GM18951 (cell line): ENCODE results near the gene XPC.
"Not testable (repeated sequence)": the region's sequence is repeated elsewhere in the genome, so short reads cannot be mapped to it uniquely, and the experiment has no call there.

Experiments
- POLR2A ChIP-seq: IDR thresholded peaks from 4 replicates; pipeline ENCODE4 v1.6.1; 2011; ENCODE audit warnings: mild to moderate bottlenecking; ENCODE audit not compliant: insufficient read length, insufficient read depth; ENCODE audit errors: extremely low read depth
- in situ Hi-C: fragments of 300-500 bp; cut with MboI; formaldehyde crosslinking; loops from one replicate; pipeline ENCODE4 v1.12.0; 2022; ENCODE audit warnings: low sequenced_read_pairs, mixed read lengths, inconsistent platforms; ENCODE audit not compliant: unreplicated experiment

The XPC gene

GRCh38 chr3:14126887-14127505, 51.4 kb downstream of the XPC start:
- TF ChIP-seq POLR2A, result no peak
- in situ Hi-C loops, result no loop called here

GRCh38 chr3:14126017-14126886, 52.1 kb downstream of the XPC start:
- TF ChIP-seq POLR2A, result no peak
- in situ Hi-C loops, result no loop called here

DNA sequence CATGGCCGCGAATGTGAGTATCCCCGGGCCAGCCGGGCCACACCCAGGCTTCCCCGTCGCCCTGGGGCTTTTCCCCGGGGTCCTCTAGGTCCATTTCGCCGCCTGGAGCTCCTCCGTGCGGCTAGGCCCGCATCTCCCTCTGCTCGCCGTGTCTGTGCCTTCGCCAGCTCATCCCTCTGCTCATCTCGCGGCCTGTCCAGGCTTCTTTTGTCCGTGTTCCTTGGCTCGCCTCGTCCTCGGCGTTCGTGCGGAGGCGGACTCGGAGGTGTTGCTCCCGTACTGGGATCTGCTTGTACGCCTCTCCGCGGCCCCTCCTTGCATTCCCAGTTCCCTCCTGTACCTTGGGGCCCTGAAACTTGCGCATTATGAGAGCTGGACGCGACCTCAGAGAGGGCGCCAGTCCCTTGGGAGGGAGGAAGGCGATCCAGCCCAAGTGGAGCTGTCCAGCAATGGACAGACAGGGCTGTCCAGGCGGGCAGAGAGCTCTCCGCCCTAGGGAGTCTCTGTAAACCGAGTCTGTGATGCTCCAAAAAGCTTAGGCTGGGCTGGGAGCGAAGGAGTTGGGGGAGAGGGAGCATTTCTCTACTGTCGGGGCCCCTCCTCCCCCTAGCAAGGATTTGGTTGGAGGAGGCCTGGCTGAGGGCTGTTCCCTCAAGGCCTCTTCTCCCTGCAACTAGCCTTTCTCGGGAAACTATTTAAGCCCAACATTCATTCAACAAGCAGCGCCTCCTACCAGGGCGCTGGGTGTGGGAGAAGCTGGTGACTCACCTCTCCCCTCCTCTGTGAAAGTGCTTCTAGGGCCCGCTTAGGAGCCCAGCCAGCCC, 53.0 kb downstream of the XPC start:
- no peak for TF ChIP-seq POLR2A
- in situ Hi-C loops, result no loop called here

DNA sequence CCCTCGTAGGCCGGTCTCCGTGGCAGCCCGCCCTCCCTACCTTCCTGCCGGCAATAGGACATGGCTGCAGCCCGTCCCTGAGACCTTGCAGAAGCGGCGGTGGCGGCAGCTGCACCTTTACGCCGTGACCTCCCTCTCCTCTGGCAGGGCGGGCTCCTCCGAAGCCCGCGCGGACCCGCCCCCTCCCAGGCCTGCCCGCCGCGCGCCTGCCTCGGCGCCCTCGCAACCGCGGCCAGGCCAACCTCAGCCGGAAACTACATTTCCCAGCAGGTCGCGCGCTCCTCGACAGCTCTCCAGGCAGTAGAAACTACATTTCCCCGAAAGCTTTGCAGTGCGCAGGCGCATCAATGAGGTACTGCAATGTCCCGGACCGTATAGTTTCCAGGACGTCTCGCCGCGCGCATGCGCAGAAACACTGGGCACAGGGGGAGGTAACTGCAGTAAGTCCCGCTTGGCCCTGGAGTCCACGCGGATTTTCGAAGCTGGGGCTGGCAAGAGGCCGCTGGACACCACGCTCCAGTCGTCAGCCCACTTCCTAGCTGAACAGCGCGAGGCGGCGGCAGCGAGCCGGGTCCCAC, 53.7 kb downstream of the XPC start, which contains the start of the genes CHCHD4 and TMEM43:
TSS of gene CHCHD4 (minus strand) at position 256 of the 578 bp plus-strand sequence. CDS start at position 62, 194 bp downstream.
TSS of gene TMEM43 (plus strand) at position 438 of the 578 bp plus-strand sequence. CDS start 142 bp downstream, outside the sequence.
- in situ Hi-C loops, result no loop called here
- TF ChIP-seq POLR2A, result peak; percentile 58

DNA sequence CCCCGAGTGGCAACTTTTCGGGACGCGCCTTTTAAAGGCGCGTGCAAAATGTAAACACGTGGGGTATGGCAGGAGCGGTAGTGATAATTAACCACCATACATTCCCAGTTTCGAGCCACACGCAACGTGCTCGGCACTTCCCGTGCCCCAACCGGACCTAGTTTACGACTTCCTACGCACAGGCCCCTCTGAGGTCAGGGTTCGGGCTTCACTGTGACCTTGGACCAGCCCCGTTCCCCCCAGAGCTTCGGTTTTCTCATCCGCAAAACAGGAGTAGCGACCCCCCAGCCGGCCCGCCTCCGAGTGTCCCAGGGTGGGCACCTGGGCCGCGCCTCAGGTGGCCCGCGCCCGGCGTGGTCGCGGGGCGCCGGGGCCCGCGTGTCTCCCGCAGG, 54.2 kb downstream of the XPC start:
- TF ChIP-seq POLR2A, result peak; percentile 49

DNA sequence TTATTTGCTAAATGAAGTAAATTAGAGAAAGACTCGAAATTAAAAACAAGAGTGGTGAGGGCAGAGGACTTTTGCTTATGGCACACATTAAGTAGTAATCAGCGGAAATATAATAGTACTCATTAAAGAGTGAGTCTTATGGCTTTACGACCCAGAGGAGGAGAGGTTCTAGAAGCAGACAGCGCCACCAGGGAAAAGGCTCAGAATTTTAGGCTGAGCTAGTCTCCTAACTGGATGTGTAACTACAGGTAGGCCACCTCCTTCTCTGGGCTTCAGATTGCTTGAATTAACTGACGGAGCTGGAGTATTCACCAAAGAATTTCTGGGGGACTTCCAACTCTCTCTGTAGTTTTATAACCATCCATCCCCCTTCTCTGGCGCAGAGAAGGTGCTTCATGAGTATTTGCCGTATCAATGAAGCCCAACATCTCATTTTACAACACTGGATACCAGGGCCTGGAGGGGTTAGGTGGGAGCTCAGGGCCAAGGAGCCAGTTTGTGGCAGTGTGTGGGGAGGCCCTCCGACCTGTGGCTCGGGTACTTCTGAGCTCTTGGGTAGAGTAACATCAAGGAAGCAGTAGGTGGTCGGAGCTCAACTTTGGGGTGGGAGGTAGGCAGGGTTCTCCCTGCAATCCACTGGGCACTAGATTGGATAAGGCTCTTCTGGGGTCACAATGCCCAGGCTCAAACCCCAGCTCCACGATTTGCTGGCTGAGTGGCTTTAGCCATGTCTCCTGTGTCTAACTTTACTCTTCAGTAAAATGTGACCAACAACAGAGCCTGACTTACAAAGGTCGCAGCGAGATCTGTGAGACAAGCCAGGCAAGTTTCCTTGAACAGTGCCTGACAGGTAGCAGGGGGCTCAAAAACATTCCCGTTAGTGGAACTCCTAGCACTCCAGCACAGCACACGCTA, 54.8 kb downstream of the XPC start:
- in situ Hi-C loops, result no loop called here
- no peak for TF ChIP-seq POLR2A

More for the DNA sequence above, 54.2 kb downstream of the XPC start:
- in situ Hi-C loops, result no loop called here

- in situ Hi-C loops, result no loop called here
These were observed 56.1 kb downstream of the XPC start for GRCh38 chr3:14122301-14122700.

DNA sequence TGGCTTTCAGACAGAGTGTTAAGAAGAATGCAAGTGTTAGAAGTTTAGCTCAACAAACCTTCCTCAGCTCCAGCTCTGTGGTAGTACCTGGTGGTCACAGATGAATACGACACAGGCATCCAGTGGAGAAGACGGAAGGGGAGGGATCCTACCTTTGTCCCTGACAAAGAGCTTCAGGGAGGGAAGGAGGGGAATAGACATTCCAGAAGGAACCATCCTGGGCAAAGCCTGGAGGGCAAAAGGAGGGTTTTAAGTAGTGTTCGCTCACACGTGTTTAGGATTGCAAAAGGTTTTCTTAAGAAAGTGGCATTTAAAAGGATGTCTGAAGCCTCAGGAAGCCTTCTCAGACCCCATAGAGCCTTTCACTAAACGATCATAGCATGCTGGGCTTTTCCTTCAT, 56.5 kb downstream of the XPC start:
- in situ Hi-C loops, result no loop called here
- TF ChIP-seq POLR2A, result no peak

More at GRCh38 chr3:14122301-14122700, 56.1 kb downstream of the XPC start:
- TF ChIP-seq POLR2A, result no peak

DNA sequence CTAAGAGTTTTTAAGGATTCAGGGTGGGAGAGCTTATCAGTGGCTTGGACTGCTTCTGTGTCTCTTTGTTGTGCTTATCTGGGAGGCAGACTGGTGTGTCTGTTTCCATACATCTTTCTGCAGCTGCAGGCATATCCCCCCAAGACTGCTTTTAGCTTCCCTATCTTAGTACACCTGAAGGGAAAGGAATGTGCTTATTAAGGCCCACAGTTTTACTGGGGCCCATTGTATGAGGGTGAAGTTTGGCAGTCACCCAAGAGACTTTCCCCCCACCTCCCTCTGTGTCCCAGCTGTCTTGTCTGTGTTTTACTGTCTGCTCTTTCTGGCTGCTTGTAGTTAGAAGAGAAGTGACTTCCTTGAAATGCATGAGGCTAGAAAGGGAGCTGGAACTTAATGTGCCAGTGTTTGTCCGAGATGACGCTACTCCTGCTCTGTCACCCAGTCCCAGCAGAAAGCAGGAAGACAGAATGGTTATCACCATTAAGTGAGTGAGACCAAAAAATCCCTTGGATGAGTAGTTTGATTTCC, 57.4 kb downstream of the XPC start:
- in situ Hi-C loops, result not testable (repeated sequence)

DNA sequence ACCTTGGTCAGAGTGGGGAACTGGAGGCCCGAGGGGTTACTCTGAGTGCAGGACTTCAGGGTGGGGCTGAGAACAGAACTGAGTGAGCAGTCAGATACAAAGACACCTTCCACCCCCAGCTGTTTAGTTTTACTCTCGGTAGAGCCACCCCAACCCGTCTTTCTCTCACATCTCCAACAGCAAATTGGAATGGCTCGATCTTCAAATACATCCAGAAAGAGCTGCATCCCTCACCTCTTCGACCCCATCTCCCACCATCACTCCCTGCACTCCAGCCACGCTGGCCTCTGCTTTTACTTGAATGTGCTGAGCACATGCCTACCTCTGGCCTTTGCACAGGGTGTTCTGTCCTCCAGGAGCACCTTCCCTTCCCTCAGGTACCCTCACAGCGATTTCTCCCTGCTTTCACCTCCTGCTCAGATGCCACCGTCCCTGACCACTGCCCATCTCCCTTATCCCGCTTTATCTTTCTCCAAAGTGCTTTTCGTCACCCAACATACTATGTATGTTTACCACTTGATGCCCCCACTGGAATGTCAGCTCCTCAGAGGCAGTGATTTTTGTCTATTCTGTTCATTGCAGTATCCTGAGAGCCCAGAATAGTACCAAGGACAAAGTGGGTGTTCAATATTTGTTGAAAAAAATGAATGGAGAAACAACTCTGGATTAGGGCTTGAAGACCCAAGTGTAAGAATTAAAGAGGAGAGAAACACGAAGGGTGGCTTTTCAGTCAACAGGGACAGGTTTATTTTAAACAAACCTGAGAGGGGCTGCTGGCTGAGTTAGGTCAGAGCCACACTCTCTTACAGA, 58.1 kb downstream of the XPC start:
- in situ Hi-C loops, result no loop called here
- TF ChIP-seq POLR2A, result no peak

DNA sequence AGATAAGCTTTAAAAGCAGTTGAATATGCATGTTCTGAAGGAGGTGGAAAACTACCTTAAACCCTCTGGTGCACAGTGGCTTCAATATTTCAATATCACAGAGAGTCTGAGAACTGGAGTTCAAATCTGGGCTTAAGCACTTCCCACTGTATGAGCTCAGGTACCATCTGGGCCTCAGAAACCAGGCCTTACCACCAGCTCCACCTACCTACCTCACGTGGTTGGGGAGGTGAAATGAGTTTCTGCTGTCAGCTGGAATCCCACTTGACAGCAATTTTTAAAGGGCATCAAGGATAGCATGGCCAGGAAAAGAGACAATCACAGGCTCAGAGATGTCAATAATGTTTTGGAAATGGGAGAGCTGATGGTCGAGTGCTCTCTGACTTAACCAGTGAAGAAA, 58.8 kb downstream of the XPC start:
- in situ Hi-C loops, result no loop called here
- TF ChIP-seq POLR2A, result no peak
